Nephron progenitor cell (in vitro differentiated cells): Measurements from ENCODE around the gene PAX7.

Experiments
- DNase-seq: peaks from one replicate; pipeline ENCODE4 v3.0.0; 2021
- H3K27ac Mint-ChIP-seq: 2 replicates; pipeline ENCODE4 v1.8.0; 2021; ENCODE audit warnings: mild to moderate bottlenecking, moderate library complexity, mixed read lengths
- H3K27me3 Mint-ChIP-seq: 2 replicates; pipeline ENCODE4 v1.8.0; 2021; ENCODE audit warnings: mild to moderate bottlenecking, low read depth, mixed read lengths; ENCODE audit not compliant: poor library complexity
- H3K36me3 Mint-ChIP-seq: 2 replicates; pipeline ENCODE4 v1.8.0; 2021; ENCODE audit warnings: low read depth, mixed read lengths
- H3K4me1 Mint-ChIP-seq: 2 replicates; pipeline ENCODE4 v1.8.0; 2021; ENCODE audit warnings: mixed read lengths
- H3K4me3 Mint-ChIP-seq: 2 replicates; pipeline ENCODE4 v1.8.0; 2021; ENCODE audit warnings: mild to moderate bottlenecking, moderate library complexity, mixed read lengths
- H3K9me3 Mint-ChIP-seq: 2 replicates; pipeline ENCODE4 v1.8.0; 2021; ENCODE audit warnings: mild to moderate bottlenecking, moderate library complexity, mixed read lengths
- CTCF ChIP-seq: fragments of 200-600 bp; sonication (generic); IDR thresholded peaks from 2 replicates; pipeline ENCODE4 v1.5.0; 2021; ENCODE audit warnings: antibody characterized with exemption

The PAX7 gene

GRCh38 chr1:18796950-18797349, 166.3 kb downstream of the PAX7 start:
- peaks cover 13% of the 10 kb centered on the region for H3K27me3 Mint-ChIP-seq
- peaks cover 53% of the 10 kb centered on the region for H3K4me1 Mint-ChIP-seq
- H3K27ac Mint-ChIP-seq = no peak overlapping the region
- no peak overlapping the region for H3K4me3 Mint-ChIP-seq
- H3K36me3 Mint-ChIP-seq = no peaks in the 10 kb centered on the region
- no peak for TF ChIP-seq CTCF
- DNase-seq = no peak
- H3K9me3 Mint-ChIP-seq = peaks cover 9% of the 10 kb centered on the region
